Measurements from ENCODE around the gene R3HDM1. TPM values are rescaled to one million over a fixed set of nuclear protein-coding genes. Genes with fewer than 3 reads are reported as not detected.
"Not testable (repeated sequence)": the region's sequence is repeated elsewhere in the genome, so short reads cannot be mapped to it uniquely, and the experiment has no call there.

Gene R3HDM1
- total RNA-seq, 4 donors from 2014 or later, result 11.1 to 17.5 (median 15.7) TPM

GRCh38 chr2:135617501-135618015 lies 86.3 kb downstream of the R3HDM1 start:
- TF ChIP-seq, protein P1, sequence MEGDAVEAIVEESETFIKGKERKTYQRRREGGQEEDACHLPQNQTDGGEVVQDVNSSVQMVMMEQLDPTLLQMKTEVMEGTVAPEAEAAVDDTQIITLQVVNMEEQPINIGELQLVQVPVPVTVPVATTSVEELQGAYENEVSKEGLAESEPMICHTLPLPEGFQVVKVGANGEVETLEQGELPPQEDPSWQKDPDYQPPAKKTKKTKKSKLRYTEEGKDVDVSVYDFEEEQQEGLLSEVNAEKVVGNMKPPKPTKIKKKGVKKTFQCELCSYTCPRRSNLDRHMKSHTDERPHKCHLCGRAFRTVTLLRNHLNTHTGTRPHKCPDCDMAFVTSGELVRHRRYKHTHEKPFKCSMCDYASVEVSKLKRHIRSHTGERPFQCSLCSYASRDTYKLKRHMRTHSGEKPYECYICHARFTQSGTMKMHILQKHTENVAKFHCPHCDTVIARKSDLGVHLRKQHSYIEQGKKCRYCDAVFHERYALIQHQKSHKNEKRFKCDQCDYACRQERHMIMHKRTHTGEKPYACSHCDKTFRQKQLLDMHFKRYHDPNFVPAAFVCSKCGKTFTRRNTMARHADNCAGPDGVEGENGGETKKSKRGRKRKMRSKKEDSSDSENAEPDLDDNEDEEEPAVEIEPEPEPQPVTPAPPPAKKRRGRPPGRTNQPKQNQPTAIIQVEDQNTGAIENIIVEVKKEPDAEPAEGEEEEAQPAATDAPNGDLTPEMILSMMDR (IDR thresholded peaks at IDR 0.05), result no peak
- DNase-seq (ENCODE audit: low spot score), result no peak
- ATAC-seq (ENCODE audit: low FRiP score), result no peak

DNA sequence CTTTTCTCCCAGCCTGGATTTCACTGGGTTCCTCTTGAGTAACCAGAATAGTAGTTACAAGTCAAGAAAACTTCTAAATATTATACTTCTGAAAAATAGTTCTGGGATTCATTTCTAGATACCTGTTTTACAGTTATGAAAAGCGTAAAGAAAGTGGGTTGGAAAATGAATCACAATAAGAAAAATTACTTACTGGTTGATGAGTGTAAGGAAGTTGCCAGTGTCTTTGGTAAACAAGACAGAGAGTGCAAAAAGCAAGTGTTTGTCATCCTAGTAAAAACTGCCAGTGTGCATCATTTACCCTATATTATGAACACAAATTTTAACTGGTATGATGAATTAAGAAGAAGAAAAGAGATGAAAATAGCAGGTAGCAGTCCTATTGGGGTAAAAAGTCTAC lies 88.9 kb downstream of the R3HDM1 start:
- no peak for ATAC-seq (ENCODE audit: low FRiP score)
- DNase-seq (ENCODE audit: low spot score), result no peak
- TF ChIP-seq, protein P1 (IDR thresholded peaks at IDR 0.05), result no peak

DNA sequence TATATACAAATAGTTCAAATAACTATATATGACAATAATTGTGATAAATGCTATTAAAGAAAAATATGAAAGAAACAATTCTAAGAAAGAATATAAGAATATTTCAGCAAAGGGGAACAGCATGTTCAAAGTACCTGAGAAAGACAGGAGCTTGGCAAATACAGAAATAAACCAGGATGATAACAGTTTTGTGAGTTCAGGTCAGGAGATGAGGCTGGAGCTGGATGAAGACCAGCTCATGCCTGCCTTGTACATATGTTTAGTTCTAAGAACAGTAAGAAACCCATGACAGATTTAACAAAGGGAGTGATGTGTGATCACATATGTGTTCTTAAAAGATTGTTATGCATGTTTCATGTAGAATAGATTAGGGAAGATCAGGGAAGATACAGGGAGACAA lies 98.2 kb downstream of the R3HDM1 start:
- ATAC-seq (ENCODE audit: low FRiP score), result no peak
- no peak for DNase-seq (ENCODE audit: low spot score)
- TF ChIP-seq, protein P1 (IDR thresholded peaks at IDR 0.05), result no peak

DNA sequence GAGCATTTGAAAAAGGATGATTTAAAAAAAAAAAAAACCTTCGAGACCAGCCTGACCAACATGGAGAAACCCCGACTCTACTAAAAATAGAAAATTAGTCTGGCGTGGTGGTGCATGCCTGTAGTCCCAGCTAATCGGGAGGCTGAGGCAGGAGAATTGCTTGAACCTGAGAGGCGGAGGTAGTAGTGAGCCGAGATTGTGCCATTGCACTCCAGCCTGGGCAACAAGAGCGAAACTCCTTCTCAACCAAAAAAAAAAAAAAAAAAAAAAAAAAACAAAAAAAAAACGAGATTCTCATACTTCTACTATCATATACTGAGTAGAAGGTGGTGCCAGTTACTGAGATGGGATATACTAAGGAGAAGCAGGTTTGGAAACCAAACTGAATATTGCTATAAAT lies 98.8 kb downstream of the R3HDM1 start:
- DNase-seq (ENCODE audit: low spot score), result not testable (repeated sequence)

GRCh38 chr2:135630488-135630887 lies 99.2 kb downstream of the R3HDM1 start:
- TF ChIP-seq, protein P1 (IDR thresholded peaks at IDR 0.05), result no peak
- ATAC-seq (ENCODE audit: low FRiP score) (no peak), DNase-seq (ENCODE audit: low spot score) (no peak)

More for the DNA sequence above, 98.8 kb downstream of the R3HDM1 start:
- not testable (repeated sequence) for ATAC-seq (ENCODE audit: low FRiP score)

DNA sequence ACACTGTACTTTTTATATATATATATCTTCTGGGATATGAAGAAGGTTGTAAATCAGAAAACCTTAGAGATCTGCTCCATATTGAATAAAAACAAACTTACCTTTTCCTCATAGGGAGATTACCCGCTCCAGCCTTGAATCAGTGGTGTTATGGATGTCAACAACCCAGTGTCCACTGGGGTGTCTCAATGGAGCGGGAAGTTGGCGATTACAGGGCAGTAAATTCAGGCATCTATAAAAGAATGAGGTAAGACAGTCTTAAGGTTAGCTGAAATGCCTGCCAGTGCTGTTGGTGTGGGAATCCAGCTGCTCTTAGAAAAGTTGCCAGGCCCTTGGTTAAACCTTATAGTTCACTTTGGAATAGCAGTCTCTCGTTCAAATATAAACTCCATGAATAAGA lies 102.3 kb downstream of the R3HDM1 start:
- DNase-seq (ENCODE audit: low spot score) (no peak), ATAC-seq (ENCODE audit: low FRiP score) (no peak)
- TF ChIP-seq, protein P1 (IDR thresholded peaks at IDR 0.05), result no peak

GRCh38 chr2:135635212-135635835 lies 104.0 kb downstream of the R3HDM1 start:
- ATAC-seq (ENCODE audit: low FRiP score), result no peak
- TF ChIP-seq, protein P1 (IDR thresholded peaks at IDR 0.05), result no peak
- DNase-seq (ENCODE audit: low spot score), result no peak
